GM19239 (cell line): Measurements from ENCODE around the gene SIGLEC14.
"Not testable (repeated sequence)": the region's sequence is repeated elsewhere in the genome, so short reads cannot be mapped to it uniquely, and the experiment has no call there.

ENCODE experiments used
- DNase-seq: peaks from one replicate; pipeline ENCODE4 v3.0.0; 2011; ENCODE audit warnings: low spot score; ENCODE audit not compliant: insufficient read length
- FAIRE-seq: peaks from 2 replicates; lab custom pipeline; 2011; peaks lifted over from hg19 to GRCh38; lab: Jason Lieb, UNC

The SIGLEC14 gene, protein sequence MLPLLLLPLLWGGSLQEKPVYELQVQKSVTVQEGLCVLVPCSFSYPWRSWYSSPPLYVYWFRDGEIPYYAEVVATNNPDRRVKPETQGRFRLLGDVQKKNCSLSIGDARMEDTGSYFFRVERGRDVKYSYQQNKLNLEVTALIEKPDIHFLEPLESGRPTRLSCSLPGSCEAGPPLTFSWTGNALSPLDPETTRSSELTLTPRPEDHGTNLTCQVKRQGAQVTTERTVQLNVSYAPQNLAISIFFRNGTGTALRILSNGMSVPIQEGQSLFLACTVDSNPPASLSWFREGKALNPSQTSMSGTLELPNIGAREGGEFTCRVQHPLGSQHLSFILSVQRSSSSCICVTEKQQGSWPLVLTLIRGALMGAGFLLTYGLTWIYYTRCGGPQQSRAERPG

DNA sequence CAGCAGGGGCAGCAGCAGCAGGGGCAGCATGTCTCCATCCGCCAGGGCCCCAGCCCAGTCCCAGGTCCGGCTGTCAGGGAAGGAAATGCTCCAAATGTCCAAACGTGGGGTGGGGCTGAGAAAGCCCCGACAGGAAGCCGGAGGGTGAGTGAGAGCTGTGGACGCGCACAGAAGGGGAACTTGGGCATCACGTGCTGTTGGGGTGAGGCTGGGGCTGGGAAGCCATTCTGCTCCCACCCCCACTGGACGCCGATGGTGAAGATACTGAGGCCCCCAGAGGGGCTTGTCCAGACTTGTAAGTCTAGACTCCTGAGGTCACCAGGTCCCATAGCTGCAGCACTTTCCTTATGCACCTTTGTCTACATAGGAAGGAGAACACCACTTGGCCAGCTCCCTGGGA, at the start of gene SIGLEC14:
SIGLEC14 (minus strand) TSS at position 96 of the 400 bp plus-strand sequence; CDS start at position 30, 66 bp downstream.
- not testable (repeated sequence) for FAIRE-seq, DNase-seq

DNA sequence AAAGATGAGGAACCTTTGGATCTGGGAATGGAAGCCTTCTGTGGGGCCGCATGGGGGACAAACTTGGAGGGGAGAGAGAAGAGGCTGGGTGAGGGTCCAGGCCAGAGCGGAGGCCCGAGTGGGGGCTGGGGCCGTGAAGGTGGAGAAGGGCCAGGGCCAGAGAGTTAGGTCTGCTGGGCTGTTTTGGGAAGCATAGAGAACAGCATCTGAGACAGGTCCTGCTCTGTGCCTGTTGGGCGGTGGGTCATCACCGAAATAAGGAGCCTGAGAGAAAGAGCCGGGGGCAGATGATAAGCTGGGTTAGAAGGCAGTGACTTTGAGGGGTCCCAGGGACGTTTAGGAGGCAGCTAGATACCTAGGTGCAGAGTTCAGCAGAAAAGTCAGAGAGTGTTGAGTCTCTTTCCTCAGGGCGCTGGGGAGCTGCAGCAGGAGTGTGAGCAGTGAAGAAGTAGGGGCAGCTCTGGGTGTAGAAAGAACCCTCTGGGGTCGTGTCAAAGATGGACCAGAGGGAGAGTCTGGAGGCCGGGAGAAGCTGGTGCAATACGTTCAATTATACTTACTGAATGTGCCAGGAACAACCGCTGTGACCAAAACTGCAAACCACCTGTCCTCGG, 49.2 kb upstream of the SIGLEC14 start:
- DNase-seq (no peak), FAIRE-seq (no peak)

DNA sequence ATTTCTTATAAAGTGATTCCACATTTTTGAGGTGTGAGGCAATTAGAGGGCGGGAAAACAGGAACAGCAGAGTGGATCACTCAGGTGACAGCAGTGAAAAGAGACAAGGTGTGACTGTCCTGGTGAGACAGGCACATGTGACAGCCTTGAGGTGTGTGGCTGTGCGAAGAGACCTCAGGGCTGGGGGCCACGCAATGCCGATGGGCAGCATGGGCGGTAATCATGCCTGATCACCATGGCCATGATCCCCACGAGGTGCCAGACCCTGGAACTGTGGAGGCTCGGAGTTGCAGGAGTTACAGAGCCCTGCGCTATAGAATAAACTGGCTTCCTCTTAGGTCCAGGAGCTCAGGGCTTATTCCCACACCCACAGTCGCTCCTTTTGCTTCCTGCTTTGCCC, 48.5 kb upstream of the SIGLEC14 start:
- FAIRE-seq (no peak), DNase-seq (no peak)

DNA sequence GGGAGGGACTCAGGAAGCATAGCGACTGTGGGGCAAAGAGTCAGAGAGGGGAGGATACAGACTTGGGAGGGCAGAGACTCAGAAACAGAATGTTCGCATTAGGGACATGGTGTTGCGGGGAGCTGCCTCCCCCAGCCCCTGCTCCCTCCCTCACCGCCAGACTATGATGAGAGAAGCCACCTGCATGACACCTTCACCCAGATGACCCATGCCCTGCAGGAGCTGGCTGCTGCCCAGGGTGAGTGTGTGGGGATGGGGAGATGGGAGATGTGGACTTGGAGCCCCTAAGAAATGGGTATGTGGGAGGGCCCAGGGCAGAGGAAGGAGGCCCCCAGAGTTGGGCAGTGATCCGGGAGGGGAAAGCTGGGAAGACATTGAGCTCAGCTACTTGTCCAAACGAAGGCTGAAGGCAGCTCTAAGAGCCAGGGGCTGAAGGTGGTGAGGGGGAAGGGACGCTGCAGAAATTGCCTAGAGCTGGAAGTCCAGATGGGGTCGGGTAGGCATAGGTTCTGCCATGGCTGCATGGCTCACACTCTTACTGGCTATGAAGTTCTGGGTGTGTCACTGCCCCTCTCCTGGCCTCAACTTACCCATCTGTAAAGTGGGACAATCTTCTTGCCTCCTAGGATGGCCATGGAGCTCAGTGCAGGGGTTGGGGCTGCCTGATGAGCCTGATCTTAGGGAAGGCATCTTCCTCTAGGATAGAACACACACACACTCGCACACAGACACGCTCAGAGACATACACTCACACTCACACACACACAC, 47.9 kb upstream of the SIGLEC14 start:
- no peak for FAIRE-seq
- no peak for DNase-seq

DNA sequence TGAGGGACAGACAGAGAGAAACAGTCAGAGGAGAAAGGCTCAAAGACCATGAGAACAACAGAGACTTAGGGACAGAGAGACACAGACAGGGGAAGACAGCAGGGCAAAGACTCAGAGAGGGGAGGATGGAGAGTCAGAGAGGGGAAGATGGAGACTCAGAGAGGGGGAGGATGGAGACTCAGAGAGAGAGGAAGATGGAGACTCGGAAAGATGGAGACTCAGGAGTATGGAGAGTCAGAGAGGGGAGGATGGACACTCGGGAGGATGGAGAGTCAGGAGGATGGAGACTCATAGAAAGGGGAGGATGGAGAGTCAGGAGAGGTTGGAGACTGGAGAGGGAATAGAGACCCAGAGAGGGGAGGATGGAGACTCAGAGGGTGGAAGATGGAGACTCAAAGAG, 47.2 kb upstream of the SIGLEC14 start:
- no peak for FAIRE-seq

DNA sequence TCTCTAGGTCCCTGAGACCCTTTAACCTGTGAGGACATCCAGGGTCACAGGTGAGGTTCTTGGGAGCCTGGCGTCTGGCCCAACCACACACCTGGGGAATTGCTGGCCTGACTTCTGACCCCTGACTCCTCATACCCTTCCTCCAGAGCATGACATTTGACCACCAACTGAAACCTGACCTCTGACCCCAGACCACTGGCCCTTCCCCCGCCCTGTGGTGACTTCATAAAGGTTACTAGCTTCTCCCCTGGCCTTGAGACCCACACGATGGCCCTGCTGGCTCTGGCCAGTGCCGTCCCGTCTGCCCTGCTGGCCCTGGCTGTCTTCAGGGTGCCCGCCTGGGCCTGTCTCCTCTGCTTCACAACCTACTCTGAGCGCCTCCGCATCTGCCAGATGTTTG, 46.6 kb upstream of the SIGLEC14 start, which contains the start of gene SPACA6:
SPACA6 (plus strand) TSS at position 71 of the 400 bp plus-strand sequence; CDS start at position 268, 197 bp downstream.
- FAIRE-seq (no peak), DNase-seq (no peak)

More for the DNA sequence above, 47.2 kb upstream of the SIGLEC14 start:
- no peak for DNase-seq

DNA sequence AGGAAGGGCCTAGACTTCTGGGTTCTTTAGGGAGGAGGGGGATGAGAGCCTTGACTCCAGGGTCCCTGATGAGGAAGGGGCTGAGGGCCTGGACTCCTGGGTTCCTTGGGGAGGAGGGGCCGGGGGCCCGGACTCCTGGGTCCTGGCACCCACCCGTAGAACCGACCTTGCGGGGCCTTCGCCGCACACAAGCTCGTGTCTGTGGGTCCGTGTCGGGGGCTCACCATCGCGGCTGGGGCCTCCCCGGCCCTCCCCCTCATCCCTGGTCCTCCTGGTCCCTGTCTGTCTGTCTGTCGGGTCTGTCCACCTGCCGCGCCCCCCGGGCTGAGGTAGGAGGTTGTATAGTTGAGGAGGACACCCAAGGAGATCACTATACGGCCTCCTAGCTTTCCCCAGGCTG, 45.8 kb upstream of the SIGLEC14 start:
- no peak for FAIRE-seq
- no peak for DNase-seq

DNA sequence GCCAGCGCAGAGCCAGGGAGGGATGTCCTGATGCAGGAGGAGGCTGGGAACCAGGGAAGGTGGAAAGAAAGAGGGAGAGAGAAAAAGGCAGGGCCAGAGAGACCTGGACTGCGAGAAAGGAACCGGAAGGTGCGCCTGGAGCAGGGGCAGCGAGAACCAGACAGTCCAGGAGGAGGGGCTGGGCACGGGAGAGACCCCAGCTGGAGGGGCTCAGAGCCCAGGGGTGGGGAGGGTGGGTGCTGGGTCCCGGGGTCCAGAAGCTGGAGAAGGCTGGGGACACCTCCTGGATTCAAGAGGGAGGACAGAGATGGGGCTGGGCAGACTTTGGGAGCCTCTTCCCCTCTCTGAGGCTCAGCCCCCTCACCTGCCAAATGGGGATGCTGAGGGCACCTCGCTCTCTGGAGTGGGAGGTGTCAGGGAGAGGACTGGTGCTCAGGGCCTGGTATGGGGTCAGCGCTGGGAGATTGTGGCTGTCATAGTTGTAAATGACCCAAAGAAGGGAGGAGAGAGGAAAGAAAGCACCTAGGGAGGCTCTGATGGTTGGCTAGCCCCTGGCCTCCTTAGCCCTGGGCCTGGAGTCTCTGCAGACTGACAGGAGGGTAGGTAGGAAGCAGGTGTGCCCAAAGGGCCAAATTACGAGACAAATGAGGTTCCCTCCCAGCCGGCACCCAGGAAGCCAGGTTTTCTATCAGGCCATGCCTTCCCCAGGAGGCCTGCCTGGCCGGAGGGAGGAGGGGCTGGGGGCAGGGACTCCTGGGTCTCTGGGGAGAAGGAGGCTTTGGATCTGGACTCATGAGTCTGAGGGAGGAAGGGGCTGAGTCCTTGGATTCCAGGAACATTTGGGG, 45.2 kb upstream of the SIGLEC14 start:
- FAIRE-seq (no peak), DNase-seq (no peak)

DNA sequence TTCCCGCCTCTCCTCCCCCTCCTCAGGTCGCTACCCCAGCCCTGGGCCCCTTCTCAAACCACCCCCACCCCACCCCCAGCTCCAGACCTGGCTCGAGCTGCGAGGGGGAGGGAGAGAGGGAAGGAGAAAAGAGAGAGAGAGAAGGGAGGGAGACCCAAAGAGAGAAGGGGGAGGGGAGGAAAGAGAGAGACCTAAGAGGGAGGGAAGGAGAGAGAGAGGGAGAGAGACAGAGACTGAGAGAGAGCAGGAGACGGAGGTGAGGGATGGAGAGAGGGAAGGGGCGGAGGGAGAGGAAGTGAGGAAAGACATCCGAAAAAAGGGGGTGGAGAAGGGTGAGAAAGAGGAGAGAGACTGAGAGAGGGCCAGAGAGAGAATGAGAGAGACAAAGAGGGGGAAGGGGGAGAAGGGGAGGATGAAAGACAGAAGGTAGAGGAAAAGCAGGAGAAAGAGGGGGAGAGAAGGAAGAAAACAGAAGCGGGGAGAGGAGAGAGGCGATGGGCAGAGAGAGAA, 44.5 kb upstream of the SIGLEC14 start:
- no peak for DNase-seq
- FAIRE-seq, result no peak

DNA sequence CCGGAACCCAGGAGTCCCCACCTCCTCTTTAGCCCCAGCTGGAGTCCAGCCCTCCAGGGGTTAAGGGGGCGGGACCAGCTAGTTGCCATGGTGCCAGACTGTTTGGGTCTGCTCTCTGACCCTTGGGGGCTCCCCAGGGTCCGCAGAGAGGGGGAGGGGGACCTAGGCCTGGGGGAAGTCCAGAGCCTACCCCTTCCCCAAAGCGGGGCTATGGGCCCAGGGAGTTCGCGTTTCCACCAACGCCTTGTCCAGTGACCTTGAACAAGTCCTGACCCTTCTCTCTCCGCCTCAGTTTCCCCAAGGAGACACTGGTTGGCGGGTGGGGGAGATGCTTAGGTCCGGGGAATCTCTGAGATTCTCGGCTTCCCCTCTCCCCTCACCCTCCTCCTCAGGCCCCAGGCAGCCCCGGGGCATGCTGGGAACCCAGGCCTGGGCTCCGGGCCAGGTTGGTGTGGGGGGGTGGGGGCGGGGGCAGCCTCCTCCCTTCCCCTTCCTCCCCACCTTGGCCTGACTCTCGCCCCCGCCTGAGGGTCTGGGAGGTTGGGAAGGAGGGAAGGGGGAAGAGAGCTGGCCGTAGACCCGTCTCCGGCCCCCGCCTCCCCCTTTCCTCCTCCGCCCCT, 43.9 kb upstream of the SIGLEC14 start:
- DNase-seq, result no peak
- no peak for FAIRE-seq

DNA sequence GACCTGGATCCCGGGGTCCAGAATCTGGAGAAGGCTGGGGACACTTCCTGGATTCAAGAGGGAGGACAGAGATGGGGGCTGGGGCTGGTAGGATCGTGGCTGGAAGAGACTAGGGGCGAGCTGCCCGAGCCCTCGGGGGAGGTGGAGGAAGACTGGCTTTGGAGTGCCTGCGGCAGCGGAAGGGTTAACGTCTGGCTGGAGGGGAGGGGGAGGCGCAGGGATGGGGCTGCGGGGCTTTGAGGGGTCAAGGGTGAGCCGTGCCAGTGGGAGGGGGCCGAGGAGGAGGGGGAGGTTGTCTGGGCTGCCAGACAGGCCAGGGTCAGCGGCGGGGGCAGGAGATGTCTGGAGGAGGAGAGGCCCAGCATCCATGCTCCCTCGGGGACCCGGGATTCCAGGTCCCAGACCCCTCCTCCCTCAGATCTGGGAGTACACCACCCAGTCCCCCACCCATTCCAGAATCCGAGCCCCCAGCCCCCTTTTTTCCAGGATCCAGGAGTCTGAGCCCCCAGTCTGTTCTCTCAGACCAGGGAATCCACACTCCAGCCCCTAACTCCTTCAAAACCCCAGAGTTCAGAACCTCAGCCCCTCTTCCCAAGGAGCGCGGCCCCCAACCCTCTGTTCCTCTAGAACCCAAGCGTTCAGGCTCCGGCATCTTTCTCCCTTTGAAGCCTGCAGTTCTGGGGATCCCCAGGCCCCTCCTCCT, 43.3 kb upstream of the SIGLEC14 start:
- FAIRE-seq, result no peak
- no peak for DNase-seq

DNA sequence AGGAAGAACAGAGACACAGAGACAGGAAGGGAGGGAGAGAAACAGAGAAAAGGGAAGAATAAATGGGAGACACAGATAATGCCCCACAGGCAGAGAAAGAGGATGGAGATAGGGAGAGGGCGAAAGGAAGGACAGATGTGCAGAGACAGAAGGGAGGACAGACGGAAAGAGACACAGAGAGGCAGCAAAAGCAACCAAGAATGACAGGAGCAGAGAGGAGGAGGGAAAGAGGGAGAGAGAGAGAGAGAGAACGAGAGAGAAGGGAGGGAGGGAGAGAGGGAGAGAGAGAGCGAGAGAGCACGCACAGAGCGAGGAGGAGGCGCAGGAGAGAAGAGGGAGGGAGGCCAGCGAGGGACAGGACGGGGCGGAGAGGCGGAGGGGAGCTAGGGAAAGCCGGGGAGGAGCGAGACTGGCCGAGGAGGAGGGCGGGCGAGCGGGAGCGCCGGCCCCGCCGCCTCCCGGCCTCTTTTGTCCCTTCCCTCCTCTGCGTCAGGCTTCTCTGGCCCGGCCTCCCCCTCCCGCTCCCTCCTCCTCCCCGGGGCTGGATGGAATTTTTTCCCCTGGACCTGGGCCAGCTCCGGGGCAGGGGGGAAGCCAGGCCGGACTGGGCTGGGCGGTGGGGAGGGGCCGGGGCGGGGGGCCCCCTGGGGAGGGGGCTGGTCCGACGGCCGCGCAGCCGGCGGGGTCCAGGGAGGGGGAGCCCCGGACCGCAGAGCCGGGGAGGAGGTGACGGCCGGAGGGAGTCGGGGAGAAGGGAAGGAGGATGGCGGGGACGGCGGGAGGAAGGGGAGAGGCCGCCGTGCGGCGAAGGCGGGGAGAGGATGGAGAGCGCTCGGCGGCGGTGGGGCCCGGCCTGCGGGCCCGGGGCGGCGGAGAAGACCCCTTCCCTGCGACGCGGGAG, 42.3 kb upstream of the SIGLEC14 start:
- no peak for DNase-seq
- no peak for FAIRE-seq

DNA sequence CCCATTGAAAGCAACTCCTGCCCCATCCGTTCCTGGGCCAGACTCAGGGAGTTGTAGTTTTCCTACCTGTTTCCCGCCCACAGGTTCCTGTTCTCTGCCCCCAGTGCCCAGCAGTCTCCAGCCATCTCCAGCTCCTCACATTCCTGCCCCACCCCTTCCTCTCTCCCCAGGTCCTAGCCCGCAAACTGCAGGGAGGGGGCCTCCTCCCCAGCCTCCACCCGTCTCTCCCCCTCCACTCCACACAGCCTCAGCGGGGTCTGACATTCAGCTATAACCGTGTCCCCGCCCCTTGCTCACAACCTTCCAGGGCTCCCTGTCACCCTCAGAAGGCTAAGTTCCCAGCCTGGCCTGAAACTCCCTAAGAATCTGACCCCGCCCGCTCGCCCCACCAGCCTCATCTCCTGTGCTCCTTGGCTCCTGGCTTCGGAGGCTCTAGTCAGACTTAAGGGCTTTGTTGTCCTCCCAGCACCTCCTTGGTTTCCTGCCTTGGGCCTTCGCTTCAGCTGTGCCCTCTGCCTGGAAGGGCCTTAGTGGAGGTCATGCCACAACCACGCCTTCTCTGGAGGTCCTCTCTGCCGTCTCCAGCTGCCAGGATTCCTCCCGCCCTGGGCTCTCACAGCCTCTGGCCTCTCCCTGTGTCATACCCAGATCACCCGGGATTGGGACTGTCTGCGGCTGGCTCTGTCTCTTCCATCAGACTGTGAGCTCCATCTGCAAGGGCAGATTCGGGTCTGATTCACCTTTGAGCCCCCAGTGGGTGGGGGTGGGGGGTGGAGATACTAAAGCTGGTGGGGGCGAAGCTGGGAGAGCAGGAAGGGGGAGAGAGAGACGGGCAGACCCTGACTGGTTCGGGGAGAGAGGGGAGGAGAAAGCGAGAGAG, 41.4 kb upstream of the SIGLEC14 start:
- FAIRE-seq, result no peak
- DNase-seq, result no peak

DNA sequence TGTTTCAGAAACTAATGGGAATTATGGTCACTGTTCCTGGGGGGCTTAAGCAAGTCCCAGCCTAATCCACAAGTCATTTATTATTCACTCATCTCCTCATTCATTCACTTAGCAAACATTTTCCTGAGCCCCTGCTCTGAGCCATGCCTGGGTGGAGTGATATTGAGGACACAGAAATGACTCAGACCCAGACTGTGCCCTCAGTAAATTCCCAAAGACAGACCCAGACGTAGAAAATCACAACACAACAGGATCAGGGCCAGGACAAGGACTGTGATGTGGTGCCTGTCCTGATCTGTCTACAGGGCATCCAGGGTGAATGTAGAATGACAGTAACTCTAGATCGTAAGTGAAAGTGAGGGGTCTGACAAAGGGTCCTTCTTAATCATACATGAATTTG, 39.5 kb upstream of the SIGLEC14 start:
- no peak for DNase-seq
- FAIRE-seq, result no peak

DNA sequence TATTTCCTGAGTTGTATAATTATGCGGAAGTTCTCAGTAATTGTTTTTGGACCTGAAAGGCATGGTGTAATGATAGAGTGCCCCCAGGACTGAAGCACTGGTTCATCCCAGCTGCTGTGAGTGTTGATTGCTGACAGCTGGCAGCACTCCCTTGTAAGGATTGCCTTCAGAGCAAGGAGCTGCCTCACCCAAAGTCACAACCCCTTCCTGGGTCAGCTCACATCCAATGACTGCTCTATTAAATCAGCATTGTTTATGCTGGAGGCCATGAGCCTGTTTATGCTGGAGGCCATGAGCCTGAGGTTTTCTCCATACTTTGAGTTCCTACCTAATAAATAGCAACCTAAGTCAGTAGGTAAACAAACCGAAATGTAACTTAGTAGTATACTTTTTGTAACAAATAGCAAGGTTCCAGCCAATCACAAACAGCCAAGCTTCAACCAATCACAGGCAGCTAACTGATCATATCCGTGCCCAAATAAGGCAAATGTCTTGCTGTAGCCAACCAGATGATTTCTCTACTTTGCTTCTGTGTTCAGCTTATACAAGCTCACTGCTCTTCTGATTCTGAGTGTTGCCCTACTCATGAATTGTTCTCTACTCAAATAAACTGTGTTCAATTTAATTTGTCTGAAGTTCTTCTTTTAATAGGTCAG, 34.8 kb upstream of the SIGLEC14 start:
- DNase-seq (no peak), FAIRE-seq (no peak)

DNA sequence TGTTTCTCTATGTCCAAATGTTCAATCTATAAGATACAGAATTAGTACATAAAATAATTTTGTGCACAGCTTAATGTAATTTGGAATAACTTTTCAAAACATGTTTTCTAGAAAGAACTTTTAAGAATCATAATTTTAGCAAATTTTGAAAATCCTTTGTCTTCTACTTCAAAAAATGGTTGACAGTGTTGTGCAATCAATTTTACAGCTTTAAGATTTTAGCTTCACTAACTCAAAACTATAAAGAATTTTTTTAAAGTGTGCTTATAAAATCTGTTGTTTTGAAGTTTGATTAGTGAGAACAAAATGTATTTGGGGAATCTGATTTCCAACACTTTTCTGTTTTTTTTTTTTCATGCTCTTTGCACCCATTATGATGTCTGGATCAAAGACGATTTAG, 33.8 kb upstream of the SIGLEC14 start:
- FAIRE-seq (no peak), DNase-seq (no peak)
